PC-3 (cell line): ENCODE measurements around the gene SETBP1.

ENCODE experiments used
- CTCF ChIP-seq: fragments of 300-600 bp; sonication (generic); conservative IDR thresholded peaks from 2 replicates; pipeline ENCODE4 v1.5.1; 2017; ENCODE audit warnings: antibody characterized with exemption, low read depth, mild to moderate bottlenecking, low read length
- EZH2 ChIP-seq: fragments of 300-600 bp; sonication (generic); IDR thresholded peaks from one replicate; pipeline ENCODE4 v1.6.1; 2017; ENCODE audit warnings: antibody characterized with exemption, mild to moderate bottlenecking, low read length; ENCODE audit not compliant: unreplicated experiment

- no peak for TF ChIP-seq CTCF
- no peak for TF ChIP-seq EZH2
Observed at GRCh38 chr18:44732599-44732998, 51.9 kb downstream of the SETBP1 start.
